GF-D8 (cell line): ENCODE data around the gene PLEKHG4B.
"Not testable (repeated sequence)": the region's sequence is repeated elsewhere in the genome, so short reads cannot be mapped to it uniquely, and the experiment has no call there.

ENCODE experiments used
- DNase-seq: peaks from one replicate; lab custom pipeline; 2025; lab: John Stamatoyannopoulos, UW

Gene PLEKHG4B

DNA sequence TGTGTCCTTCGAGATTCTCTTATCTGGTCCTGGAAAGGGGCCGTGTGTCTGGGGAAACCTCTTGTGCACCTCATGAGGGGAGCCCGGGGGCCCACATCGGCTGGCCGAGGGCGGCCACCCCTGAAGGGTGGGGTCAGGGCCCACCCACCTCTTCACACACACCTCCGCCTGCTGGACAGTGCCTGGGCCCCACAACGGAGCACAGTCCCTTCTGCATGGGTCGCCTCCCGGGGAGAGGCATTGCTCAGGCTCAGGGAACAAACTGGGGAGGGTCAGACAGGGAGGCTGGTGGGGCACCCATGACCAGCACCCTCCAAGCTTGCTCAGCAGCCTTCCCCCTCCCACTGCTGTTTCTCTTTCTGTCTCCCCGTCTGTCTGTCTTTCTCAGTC, 98.0 kb downstream of the PLEKHG4B start:
- DNase-seq = no peak

DNA sequence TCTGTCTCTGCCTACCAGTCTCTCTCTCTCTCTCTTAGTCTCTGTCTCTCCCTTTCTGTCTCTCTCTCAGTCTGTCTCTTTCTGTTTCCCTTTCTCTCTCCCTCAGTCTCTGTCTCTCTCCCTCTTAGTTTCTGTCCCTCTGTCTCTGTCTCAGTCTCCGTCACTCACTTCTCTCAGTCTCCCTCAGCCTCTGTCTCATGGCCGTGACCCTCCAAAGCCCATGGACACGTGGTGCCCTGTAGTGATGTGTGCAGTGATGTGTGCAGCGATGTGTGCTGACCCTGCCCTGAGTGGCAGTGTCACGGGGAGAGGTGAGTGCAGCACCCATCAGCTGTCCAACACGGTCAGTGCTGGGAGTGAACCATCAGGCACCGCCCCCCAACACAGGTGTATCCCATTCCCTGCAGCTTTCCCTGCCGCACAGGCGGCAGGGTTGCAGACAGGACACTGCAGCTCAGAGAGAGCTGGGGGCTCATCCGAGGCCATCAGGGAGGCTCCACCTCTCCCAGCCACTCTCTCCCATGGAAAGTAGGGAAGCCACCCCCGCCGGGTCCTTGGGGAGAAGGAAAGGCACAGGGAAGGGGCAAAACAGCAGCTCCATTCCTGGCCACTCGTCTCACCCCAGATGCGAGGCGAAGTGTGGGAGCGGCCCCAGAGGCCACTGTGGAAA, 98.5 kb downstream of the PLEKHG4B start:
- DNase-seq = no peak

DNA sequence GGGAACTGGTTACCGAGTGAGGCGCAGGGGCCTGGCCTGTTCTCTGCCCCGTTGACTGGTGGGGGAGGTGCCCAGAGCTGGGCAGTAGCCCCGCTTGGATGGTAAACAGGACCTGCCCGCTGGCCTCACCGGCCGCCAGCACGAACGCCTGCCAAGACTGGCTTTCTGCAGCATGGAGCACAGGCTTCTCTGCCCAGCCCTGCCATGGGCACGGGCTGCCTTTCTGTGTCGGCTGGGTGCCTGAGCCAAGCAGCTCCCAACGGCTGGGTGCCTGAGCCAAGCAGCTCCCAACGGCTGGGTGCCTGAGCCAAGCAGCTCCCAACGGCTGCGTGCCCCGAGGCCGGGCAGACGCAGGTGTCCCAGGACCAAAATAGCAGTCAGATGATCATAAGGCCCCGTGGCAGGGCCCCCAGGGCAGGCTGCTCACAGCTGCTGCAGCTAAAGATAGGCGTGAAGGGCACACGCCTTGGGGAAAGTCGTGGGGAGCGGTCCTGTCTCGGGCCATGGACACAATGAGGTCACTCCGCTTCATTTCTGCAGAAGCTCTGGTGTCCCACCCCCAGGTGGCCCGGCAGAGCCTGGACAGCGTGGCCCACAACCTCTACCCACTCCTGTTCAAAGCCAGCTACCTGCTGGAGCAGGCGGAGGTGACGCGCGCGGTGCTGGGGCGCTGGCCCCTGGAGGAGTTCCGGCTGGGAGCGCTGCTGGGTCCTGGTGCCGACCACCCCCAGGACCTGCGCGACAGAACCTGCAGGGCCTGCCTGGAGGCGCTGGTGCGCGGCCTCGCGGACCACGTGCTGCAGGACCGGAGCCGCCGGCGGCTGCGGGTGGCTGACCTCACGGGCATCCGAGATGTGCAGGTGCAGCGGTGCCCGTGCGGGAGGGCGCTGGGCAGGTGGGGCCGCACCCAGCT, 99.3 kb downstream of the PLEKHG4B start, which contains the start of gene LRRC14B:
Gene LRRC14B (plus strand): TSS at position 460 of the 913 bp plus-strand sequence. CDS start 44 bp downstream, at position 504.
- DNase-seq = no peak

DNA sequence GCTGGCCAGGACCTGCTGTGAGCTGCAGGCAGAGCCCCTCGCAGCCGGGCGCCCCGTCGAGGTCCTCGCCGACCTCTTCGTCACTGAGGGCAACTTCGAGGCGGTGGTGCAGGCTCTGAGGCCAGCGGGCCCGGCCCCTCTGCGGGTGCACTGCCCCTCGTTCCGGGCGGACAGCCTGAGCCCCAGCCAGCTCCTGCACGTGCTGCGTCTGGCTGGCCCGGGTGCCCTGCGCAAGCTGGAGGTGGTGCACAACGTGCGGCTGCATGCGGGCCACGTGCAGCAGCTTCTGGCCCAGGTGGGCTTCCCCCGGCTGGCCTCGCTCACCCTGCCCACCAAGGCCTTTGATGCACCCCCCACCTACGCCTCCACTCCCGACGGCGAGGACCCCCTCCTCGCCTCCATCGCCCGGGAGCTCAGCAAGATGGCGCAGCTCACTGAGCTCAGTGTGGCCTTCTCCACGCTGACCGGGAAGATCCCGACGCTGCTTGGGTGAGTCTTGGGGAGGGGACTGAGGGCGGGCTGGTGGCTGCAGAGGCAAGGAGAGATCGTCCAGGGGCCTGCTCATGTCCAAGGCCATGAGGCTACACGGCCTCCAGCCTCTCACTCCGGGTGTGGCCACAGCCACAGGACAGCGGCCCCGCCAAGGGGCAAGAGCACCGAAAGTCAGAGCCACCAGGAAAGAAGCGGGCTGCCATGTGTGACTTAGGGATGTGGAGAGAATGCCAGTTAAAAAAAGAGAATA, 100.2 kb downstream of the PLEKHG4B start:
- DNase-seq = no peak

DNA sequence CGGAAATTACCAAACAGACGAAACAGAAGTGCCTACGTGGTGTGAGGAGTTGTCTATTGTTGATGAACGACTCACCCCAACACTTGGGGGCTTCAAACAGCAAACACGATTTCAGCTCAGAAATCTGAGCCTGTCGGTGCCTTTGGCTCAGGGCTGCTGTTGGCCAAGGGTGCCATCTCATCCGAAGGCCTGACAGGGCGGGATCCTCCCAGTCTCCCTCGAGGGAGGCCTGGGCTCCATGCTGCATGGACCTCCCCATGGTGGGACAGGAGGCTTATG, 100.7 kb downstream of the PLEKHG4B start:
- no peak for DNase-seq

DNA sequence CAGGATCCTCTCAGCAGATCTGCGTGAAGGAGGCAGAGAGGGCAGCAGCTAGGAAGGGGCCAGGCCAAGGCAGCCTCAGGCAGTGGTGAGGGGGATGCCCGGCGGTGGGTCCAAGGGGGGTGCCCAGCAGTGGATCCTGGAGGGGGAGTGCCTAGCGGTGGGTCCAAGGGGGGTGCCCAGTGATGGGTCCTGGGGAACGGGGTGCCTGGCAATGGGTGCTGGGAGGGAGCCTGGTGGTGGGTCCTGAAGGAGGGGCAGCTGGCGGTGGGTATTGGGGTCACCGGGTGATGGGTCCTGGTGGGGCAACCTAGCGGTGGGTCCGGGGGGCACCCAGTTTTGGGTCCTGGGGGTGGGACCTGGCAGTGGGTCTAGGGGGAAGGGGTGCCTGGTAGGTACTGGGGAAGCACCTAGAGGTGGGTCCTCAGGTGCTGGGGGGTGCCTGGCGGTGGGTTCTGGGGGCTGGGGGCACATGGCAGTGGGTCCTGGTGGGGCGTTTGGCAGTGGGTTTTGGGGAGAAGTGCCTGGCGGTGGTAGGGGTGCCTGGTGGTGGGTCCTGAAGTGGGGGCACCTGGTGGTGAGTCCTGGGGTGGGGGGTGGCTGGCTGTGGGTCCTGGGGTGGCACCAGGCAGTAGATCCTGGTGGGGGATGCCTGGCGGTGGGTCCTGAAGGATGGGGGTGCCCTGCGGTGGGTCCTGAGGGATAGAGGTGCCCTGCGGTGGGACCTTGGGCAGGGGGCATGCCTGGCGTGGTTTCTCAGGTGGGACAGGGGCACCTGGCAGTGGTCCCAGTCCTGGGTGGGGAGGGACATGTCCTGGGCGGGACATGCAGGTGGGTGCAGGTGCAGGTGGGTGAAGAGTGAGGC, 101.2 kb downstream of the PLEKHG4B start:
- no peak for DNase-seq

DNA sequence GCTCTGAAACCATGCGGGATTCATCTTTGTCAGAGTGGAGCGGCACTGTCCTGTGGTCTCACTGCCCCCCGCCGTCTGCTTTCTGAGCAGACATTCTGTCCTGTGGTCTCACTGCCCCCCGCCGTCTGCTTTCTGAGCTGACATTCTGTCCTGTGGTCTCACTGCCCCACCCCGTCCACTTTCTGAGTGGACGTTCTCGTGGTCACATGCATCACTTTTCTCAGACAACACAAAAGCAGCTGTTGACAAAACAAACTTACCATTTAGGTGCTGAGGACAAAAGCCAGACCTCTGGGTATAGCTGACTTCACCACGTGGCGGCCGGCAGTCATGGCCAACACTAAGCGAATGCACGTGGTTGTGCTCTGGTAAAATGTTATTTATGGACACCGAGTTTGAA, 102.1 kb downstream of the PLEKHG4B start:
- DNase-seq = no peak

DNA sequence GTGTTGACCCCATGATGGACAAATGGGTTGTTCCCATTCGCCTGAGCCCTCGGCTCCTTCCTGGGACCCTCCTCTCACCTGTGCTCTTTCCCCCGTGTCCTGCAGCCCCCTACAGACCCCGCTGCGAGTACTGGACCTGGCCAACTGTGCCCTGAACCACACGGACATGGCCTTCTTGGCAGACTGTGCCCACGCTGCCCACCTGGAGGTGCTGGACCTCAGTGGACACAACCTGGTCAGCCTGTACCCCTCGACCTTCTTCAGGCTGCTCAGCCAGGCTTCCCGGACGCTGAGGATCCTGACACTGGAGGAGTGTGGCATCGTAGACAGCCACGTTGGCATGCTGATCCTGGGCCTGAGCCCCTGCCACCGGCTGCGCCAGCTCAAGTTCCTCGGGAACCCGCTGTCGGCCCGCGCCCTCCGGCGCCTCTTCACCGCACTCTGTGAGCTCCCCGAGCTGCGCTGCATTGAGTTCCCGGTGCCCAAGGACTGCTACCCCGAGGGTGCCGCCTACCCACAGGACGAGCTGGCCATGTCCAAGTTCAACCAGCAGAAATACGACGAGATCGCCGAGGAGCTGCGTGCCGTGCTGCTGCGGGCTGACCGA, 102.7 kb downstream of the PLEKHG4B start:
- DNase-seq = no peak

DNA sequence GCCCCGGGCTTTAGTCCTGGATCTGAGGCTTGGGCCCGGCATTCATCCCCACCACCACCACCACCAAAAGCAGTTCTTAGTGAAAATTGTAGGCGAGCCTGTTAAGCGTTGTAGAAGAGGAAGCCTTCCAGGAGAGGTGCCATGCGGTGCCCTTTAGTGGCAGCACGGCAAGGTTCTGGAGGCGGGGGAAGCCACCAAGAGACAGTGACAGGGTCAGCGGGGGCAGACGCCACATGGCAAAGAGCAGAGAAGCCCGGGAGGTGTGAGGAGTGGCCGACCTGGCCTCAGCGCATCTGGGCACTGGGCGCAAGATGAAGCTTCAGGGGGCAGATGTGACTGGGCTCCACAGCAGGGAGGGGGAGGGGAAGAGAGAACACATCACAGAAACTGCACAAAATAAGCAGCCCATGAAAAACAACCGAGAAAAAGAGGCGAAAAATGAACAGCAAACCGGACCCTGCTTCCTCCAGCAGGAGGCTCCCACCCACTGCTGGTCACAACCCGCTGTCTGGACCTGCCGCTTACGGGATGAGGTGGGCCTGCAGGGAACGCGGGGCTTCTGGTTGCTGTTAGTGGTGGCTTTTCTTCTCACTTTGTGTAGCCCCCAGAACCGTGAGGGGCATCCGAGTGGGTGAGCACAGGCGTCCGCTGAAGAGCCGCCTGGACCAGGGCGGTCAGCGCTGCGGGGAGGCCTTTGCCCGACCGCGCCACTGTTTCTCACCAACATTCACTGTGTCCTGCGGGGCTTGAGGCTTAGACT, 103.6 kb downstream of the PLEKHG4B start:
- no peak for DNase-seq

DNA sequence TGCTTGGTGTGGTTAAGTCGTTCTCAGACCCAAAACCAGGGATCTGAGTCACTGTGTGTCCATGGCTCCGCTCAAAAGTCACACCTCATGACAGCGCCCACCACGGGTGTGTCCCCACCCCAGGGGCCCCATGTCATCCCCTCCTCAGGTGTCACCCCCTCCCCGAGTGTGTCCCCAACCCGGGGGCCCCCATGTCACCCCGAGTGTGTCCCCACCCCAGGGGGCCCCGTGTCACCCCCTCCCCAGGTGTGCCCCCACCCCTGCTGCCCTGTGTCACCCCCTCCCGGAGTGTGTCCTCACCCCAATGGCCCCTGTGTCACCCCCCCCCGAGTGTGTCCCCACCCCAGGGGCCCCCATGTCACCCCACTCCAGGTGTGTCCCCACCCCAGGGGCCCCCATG, 104.4 kb downstream of the PLEKHG4B start:
- DNase-seq = no peak

DNA sequence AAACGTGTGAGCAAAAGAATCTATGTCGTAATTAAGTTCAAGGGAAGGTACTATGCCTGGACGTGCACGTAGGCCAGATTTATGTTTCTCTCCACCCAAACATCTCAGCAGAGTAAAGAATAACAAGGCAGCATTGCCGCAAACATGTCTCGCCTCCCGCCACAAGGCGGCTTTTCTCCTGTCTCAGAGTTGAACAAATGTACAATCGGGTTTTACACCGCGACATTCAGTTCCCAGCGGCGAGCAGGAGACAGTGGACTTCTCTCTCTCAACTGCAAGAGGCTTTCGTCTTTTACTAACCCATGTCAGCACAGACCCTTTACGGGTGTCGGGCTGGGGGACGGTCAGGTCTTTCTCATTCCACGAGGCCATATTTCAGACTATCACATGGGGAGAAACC, 105.1 kb downstream of the PLEKHG4B start:
- not testable (repeated sequence) for DNase-seq

DNA sequence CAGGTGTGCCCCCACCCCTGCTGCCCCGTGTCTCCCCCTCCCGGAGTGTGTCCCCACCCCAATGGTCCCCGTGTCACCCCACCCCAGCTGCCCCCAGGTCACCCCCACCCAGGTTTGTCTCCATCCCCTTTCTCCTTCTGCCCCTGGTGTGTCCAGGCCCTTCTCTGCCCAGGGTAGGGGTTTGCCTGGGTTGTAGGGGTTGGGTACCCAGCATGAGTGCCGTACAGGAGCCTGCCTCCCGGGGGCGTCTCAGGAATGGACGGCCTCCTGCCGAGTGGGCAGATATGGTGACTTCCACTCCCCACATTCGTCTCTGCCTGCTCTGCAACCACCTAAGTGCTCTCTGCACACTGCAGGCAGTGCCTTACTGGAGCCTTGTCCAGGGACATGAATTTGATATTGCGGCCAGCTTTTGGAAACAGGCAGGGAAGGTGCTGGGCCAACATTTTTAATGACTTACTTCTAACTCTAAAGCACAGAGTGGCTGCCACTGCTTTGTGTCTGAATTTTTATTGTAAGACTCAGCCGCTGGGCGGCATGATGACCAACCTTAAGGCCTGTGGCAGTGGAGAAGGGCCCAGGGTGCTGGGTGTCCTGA, 106.0 kb downstream of the PLEKHG4B start:
- DNase-seq = no peak

DNA sequence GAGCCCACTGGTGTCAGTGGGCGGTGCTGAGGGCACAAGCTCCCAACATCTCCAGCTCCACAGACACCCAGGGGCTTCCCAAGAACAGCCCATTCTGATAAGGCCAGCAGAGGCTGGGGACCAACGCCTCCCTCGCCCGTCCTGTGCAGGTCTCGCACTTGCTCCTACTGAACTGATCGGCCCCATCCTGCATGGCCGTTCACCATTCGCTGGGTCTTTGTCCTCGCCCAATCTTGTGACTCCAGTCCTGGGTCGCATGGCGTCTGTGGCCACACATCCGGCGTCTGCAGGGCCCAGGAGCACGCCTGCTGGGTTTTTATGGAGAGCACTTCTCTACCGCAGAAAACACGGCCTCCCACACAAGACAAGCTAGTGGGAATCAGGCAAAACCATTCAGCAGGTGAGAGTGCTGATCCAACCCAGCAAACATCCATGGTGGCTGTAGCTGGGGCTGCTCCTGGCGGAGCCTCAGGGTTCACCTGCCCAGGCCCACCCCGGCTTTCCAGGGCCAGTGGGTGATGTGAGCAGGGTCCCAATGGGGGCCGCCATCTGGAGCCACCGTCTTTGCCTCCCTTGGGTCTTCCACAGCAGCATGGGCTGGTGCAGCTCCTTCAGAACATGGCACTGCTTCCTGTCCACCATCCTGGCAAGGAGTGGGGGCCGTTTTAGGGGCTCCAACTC, 106.7 kb downstream of the PLEKHG4B start:
- DNase-seq = no peak

DNA sequence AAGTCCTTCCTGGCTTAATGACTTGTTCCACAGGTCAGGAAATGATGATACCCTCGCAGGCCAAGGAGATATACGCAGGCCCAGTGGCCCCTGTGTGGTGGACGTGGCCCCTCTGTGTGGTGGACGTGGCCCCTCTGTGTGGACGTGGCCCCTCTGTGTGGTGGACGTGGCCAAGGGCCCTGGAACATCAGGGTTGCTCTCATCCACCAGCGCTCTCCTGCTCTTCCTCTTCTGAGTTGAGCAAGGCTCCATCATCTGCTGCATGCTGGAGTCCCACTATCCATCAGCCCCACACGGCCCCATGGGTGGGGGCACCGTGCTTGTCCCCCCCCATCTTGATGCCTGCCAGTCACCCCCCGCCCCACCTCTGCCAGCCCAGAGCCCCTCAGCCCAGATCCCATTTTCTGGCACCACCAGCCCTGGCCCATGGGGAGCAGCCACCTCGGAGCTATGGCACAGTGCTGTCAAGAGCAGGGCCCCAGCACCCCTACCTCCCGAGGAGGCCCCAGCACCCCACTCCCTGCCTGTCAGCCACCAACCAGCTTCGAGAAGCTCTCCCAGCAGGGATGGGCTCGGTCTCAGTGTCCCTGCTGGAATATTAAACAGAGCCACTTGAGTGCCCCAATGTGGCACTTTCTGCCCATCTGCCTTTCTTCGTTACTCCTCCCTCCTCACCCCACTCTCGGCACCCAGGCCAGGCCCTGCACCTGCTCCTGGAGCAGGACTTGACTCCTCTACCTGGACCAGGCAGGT, 107.4 kb downstream of the PLEKHG4B start:
- DNase-seq = no peak

DNA sequence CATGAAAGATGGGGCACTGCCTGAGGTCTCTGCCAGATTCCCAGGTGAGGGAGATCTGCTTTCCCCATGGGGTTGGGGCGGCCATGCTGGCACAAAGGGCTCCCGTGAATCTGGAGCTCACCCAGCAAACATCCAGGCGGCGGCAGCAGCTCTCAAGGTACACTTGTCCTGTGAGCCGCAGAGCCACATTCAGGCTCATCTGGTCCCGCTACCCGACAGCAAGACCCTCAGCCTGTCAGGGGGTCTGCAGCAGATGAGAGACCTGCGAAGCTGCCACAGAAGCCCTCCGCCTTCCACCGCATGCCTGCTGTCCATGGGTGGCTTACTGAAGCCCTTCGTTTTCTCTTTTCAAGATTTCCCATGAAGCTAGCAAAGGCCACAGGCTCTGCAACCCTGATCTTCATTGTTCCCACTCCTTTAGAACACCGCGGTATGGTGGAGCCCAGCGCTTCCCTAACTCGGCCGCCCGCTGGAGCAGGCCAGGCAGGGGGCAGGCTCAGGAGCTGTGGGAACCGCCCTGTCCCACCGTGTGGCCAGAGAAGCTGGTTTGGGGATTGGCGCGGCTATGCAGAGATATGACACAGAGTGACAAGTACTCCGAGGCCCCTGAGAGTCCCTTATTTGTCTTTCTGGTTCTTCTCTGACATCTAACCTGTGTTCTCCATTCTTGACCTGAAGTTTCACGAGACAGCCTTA, 108.1 kb downstream of the PLEKHG4B start:
- no peak for DNase-seq

DNA sequence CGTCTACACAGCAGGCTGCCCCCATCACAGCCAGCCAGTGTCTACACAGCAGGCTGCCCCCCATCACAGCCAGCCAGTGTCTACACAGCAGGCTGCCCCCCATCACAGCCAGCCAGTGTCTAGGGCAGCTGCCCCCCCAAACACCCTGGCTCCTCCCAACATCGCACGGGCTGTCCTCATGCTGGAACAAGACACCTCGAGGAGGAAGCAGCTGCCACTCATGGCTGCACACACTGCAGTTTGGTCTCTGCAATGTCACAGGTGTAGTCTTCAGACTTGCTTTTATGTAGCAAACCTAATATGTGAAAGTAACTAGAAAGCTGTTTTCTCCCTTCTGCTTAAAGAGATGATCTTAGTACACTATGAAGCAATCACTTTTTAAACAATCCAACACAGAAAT, 109.0 kb downstream of the PLEKHG4B start:
- no peak for DNase-seq

DNA sequence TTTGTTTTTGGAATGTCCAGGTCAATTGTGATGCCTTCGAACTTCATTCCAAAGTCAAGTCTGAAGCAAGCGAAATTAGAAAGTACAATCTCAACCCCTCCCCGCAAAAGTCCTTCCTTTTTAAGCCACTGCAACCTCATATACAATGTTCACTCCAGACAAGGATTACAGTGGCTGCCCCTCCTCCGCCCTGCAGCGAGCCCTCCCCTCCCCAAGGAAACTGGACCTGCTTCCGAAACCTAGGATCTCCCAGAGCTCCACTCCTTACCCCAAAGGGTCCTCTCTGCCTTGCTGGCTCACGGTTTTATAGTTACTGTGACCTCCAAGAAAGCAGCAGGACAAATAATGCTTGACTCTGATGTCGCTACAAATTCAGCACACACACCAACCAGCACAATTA, 109.7 kb downstream of the PLEKHG4B start:
- no peak for DNase-seq

DNA sequence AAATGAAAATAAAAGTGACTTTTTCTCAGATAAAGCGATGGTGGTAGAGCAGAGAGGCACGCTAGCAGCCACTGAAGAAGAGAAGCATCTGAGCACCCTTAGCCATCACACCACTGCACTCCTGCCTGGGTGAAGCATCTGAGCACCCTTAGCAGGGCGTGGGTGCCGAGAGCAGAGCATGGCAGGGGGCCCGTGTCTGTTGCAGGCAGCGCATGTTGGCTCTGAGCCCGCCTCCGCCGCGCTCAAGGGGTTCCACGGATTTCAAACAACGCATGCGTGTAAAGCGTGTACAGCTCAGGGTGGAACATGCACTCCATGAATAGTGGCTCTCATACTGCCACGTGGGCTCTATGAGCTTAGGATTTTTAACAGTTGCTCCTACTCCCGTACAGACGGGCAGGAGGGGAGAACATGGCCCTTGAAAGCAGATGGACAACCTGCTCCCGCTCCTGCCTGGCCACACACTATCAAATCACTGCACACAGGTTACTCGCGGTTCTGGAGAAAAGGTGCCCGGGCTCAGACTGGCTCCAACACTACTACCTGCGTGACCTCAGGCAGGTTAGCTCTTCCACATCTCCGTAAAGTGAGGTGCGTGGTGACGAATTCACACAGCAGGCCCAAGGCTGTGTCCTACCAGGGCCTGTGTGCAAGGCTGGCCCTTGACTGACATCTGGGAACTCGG, 111.4 kb downstream of the PLEKHG4B start:
- no peak for DNase-seq
